Activated T-cell treated with anti-CD3 and anti-CD28 coated beads for 4 hours (primary cell): ENCODE measurements around the gene NBEAL2.
"Not testable (repeated sequence)": the region's sequence is repeated elsewhere in the genome, so short reads cannot be mapped to it uniquely, and the experiment has no call there.

Experiments used
- DNase-seq: peaks from one replicate; pipeline ENCODE4 v3.0.0-alpha.2; 2020

Gene NBEAL2

DNA sequence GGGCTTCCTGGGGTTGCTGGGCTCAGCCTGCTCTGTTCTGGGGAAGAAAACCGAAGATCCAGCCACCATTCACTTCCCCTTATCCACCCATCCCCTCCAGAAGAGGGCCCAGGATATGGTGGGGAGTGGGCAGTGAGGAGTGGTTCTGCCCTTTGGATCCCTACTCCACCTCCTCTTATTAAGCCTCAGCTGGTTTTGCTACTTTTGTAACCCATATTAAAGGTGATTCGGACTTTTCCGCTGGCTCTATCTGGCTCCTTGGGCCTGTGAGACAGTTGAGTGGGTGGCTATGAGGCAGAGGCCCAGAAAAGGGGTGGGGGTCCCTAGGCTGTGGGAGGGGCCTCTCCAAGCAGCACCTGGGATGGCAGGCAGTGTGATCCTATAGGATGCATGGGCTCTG is 33.8 kb downstream of the NBEAL2 start:
- DNase-seq, result no peak

DNA sequence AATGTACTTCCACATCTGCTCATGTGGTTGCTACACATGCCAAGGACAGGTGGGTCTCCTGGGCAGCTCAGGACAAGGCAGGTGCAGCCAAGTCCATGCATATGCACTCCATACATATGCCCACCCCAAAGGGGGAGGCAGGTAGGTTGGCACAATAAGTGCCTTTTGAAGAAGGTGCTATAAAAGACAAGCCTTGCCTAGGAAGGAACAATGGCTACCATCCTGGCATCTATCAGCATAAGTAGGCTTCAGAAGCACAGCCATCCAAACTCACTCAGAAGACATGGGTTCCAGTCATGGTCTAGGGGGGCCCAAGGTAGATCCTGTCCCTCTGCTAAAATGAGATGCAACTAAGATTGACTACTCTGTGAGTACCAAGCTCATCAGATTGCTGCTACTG is 34.6 kb downstream of the NBEAL2 start:
- no peak for DNase-seq

DNA sequence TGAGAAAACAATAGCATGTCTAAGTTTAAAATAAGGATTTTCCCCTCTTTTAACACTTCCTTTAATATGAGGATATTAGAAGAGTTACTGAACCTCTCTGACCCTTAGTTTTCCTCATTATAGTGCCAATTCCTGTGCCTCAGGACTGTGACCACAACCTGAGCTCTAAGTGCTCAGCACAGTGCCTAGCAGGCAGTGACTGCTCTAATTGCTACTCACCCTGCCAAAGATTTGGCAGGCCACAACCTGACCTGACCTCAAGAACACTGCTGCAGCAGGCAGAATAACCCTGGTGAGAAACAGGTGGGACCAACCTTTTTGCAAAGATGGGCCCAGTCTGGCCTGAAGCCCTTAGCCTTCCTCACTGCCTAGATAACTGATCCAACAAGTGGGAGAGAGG is 35.7 kb downstream of the NBEAL2 start:
- no peak for DNase-seq

DNA sequence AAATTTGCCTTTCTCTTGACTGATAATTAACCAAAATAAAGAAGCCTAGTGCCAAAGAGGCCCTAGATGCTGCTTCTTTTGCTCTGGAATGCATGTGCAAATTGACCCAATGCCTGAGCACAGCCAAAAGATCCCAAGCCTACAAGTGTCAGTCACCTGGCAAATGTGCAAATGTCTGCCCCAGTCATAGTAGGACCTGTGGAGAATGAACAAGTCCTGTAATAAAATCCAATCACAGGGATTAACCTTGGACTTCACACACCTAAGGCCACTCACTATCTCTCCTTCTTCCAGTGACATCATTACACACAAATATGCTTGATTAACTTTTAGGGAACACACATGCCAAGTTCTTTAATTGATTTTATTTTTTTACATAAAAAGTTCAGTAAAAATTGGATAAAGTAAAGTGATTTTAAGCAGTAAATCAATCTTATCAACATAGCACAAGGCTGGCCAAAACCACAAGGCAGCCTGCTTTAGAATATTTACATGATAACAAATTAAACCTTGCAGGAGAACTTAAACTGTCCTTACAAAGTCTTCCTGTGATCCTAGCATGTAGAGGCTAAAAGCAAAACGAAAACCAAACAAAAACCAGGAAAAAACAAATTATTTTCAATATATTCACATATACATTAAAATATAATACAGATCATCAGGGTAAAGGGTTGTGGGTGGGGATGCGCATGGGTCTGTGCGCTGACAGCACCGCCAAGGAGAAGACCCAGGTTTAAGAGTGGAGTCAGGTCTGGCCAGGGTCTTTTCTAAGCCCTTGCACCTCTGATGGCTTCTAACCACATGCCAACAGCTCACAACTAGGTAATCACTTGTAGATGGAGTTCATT is 36.8 kb downstream of the NBEAL2 start:
- DNase-seq, result no peak

DNA sequence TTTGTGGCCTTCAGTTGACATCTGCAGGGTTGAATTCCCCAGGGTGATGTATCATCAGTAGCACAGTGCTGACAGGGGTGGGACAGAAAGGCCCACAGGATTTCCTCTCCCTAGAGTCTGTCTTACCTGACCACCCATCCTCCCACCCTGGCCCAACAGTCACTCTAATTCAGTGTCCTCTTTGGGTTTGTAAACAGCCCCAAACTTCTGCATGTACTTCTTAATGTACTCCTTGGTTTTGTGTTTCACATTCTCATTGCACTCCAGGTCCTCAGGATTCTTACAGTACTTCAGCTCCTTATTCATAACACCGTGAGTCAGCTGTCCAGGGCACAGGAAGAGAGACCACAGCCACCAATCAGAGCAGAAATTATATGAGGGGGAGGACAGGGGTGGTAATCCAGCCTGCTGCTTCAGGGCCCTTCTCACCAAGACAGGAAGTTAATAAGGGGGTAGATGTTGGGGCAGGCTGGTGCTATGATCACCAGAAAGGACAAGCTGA is 37.5 kb downstream of the NBEAL2 start:
- no peak for DNase-seq

DNA sequence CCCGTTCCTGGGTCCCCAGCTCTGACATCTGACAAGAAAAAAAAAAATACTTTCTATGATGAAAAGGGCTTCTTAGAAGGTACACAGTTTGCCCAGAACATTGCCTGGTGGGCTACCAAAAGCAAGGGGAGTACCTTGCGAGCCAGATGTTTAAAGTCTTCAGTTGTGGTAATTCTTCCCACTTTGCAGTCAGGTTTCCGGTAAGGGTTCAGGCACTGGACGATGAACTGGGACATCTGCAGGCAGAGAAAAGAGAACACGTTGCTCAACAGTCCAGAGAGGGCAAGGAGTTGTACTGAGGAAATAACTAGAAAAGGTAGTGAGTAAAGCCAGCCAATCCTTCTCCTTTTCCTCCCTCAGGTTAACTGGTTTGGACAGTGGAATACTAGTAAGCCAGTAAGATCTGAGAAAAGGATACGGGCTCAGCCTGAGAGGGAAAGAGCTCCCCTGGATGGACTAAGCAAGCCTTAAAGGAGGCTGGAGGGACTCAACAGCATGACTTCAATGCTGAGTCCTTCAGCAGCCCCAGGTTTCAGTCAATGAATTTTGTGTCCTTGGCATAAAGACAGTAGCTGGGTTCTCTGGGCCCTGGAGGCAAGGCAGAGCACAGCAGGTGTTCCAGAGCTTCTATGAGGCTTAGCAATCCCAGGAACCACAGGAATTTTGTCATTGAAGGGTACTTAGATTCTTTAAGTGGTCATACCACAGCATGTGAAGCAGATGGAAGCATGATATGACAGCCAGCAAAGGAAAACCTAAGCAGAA is 38.2 kb downstream of the NBEAL2 start:
- no peak for DNase-seq

DNA sequence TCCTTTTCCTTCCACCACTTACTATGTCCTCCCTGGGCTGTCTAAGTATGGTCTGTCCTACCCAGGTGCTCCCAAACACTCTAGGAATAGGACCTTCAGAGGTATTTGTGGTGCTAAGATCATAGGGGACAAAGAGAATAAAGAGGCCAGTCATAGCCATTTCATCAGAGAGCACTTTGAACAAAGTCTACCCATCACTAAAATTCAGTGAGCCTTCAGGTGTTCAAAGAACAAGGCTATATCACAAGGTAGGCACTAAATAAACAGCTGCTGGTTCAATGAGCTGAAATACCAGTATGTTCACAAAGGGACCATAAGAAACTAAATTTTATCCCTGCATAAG is 38.8 kb downstream of the NBEAL2 start:
- DNase-seq, result no peak

DNA sequence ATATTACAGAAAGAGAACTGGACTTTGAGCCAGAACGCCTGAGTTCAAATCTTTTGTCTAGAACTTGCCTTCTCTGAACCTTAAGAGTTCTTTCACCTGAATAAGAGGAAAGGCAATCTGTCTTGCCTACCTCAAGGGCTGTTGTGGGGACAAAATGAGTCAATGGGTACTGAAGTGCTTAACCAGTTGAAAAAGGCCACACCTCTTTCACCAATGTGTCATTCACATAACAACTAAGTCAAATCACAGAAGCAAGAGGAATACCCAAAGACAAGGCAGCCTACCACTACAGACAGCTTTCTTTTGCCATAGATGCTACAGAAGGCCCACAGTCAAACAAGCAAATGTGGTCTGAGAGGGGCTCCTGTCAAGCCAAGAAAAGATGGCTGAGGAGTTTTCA is 39.7 kb downstream of the NBEAL2 start:
- no peak for DNase-seq

DNA sequence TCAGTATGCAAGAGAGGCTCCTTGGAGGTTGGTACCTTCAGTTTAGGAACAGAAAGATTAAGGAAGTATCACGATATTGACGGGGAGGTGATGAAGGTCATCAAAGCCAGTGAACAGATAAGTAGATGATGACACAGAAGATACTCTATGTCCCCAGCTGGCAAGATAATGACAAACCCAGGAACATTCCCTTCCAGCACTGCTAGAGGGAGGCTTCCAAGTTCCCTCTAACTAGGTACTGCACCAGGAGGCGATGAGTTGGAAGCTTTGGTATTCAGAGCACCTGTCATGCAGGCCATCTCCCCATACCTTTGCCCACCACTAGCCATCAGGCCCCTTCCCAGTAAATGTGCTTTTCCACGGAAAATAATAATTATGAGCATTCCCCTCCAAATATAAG is 40.8 kb downstream of the NBEAL2 start:
- DNase-seq, result no peak

DNA sequence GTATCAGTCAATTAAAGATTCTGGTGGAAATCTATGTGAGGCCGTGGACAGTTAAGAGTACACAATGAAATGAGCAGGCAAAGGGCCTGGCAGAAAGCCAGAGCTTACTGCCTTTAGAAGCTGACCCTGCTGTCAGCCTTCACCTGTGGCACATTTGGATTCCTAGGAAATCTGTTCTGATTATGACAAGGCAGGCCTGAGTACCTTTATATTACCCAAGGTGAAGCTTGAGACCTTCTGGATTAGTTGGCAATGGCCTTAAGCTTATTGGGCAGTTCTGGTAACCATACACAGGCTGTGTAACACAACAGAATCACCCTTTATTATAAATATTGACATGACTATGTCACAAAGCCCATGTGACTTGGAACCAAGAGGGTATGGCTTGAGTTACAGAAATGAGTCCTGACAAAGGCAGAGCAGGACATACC is 43.2 kb downstream of the NBEAL2 start:
- DNase-seq, result no peak

DNA sequence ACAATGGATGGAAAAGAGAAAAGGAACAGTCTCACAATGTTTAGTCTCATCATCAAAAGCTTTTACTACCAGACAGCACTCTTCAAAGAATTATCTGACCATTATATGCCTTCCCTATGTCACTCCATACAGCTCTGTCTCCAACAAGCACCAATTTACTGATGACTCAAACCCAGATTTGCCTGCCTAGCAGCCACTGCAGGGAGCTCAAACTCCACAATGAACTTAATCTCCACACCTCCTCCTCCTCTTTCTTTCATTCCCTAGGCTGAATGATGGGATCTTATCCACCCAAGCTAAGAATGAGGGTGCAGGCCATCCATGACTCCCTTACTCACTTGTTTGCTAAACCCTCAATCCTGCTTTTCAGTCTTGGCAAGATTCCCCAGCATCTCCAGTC is 45.5 kb downstream of the NBEAL2 start:
- DNase-seq, result no peak

DNA sequence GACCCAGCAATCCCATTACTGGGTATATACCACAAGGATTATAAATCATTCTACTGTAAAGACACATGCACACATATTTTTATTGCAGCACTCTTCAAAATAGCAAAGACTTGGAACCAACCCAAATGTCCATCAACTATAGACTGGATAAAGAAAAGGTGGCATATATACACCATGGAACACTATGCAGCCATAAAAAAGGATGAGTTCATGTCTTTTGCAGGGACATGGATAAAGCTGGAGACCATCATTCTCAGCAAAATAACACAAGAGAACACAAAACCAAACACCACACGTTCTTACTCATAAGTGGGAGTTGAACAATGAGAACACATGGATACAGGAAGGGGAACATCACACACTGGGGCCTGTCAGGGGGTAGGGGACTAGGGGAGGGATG is 47.0 kb downstream of the NBEAL2 start:
- not testable (repeated sequence) for DNase-seq

DNA sequence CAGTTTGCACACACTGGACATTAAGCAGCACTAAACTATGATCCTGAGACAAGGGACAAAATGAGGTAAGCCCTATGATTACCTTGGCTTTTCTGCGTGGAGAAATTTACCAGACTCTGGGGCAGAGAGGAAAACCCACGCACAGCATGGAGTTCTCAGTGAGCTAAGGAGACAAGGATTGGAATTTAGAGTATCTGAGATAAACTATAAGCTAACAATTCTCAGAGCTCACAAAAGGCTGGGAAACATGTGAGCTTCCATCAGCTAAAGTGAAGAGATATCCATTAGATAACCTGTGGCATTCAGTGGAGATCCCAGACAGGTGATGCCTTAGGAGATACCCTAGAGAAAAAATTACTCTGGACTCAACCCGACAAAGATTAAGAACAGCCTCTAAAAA is 48.7 kb downstream of the NBEAL2 start:
- no peak for DNase-seq

DNA sequence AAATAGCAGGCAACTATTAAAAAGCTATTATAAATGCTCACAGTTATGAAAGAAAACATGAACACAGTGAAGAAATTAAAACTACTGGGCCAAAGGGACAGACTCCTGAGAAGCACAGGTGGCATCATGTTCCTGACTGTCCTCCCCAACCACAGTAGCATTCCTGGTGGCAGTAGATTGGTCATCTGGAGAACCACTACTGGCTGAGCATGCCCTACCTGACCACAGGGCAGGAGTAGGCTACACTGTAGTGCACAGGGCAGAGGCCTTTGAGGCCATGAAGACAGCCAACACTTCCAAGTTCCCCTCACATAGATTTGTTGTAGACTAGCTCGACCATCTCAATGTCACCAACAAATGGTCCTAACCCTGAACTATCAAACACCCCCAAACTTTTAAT is 49.2 kb downstream of the NBEAL2 start:
- no peak for DNase-seq

DNA sequence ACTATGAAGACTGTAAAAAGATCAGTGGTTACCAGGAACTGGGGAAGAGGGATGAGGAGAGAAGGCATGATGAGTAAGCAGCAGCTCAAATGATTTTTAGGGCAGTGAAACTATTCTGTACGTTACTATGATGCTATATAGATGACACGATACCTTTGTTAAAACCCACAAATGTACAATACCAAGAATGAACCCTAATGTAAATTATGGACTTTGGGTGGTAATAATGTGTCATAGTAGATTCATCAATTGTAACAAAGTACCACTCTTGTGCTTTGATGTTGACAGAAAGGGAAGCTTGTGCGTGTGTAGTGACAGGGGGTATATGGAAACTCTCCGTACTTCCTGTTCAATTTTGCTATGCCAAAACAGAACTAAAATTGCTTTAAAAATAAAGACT is 51.6 kb downstream of the NBEAL2 start:
- DNase-seq, result not testable (repeated sequence)

DNA sequence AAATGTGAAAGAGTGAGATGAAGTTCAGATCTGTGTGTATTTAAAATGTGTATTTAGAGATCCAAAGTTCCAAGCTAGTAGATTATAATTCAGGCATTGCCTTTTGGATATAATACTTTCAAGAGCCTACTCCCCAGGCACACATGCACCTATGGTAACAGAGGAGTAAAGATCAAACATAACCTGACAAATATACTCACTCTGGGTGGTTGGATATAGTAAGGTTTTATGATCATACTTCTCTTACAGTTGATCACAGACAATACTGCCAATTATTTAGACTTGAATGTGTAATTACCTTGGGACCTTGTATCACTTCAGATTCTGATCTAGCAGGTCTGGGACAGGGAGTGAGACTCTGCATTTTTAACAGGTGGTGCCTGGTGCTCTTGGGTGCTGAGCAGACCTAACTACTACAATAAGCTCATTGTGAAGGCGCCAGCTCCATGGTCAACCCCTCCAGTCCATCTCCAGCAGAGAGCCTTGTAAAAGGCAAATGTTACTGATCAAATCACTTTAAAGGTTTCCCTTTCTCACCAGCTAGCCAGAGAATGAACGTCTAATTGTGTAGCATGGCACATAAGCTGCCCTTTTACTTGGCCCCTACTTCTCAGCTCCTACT is 55.5 kb downstream of the NBEAL2 start:
- no peak for DNase-seq

DNA sequence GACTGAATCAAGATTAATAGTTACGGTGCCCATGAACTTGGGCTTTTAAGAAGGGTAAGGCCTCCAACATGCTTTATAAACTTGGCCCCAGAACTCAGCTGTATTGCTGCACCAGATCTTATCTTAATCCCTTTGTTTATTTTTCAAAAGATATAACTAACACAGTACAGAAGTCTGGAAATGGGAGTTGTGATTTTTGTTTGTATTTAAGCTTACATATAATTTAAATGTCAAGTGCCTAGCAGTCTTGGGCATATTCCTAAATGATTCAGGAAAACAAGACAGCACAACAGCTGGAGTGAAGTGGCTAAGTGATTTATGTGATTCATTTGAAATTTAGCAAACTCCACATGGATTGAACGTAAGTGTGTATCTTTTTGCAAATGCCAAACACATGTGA is 56.2 kb downstream of the NBEAL2 start:
- DNase-seq, result no peak

DNA sequence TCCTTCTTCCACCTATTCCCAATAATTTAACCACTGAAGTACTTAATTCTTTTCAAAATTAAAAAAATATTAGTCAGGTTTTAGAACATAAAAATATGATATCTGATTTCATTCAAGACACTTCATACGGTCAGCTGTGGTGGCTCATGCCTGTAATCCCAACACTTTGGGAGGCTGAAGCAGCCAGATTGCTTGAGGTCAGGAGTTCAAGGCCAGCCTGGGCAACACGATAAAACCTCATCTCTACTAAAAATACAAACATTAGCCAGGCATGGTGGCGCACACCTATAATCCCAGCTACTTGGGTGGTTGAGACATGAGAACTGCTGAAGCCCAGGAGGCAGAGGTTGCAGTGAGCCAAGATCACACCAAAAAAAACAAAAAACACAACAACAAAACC is 56.7 kb downstream of the NBEAL2 start:
- no peak for DNase-seq

DNA sequence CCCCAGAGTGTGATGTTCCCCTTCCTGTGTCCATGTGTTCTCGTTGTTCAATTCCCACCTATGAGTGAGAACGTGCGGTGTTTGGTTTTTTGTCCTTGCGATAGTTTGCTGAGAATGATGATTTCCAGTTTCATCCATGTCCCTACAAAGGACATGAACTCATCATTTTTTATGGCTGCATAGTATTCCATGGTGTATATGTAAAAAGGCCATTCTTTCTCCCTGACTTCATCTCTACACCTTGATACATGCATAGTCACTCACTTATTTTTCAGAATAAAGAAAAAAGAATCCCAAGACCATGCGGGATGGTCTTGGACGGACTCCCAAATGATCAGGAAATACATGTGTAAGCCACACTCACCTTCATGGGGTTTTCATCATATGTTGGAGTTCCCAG is 57.8 kb downstream of the NBEAL2 start:
- DNase-seq, result not testable (repeated sequence)

DNA sequence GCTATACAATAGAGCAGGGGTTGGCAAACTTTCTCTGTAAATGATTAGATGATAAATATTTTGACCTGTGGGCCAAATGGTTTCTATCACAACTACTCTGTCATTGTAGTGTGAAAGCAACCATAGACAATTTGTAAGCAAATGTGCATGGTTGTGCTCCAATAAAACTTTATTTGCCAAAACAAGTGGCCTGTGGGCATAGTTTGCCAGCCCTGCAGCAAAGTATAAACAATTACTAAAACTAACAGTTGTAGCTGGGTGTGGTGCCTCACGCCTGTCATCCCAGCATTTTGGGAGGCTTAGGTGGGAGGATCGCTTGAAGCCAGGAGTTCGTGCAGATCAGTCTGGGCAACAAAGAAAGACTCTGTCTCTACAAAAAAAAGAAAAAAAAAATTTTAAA is 61.6 kb downstream of the NBEAL2 start:
- no peak for DNase-seq

DNA sequence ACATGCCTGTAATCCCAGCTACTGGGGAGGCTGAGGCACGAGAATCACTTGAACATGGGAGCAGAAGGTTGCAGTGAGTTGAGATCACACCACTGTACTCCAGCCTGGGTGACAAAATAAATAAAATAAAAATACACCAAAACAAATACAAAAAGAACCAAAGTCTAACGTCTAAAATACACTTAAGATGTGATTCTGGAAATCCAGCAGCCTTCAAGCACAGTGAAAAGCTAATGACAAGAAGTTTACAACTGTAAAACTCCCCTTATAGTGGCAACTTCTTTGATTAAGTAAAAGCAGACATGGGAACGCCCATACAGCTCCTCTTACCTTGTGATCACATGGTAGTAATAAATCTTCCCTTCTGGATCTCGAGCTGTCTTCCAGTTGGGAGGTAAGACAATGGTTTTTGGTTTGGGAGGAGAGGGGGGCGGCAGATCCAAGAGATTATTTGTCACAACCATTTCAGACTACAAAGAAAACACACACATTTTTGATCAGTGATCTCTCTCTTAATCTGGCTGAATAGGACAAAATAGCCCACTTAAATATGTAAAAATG is 62.8 kb downstream of the NBEAL2 start:
- no peak for DNase-seq

DNA sequence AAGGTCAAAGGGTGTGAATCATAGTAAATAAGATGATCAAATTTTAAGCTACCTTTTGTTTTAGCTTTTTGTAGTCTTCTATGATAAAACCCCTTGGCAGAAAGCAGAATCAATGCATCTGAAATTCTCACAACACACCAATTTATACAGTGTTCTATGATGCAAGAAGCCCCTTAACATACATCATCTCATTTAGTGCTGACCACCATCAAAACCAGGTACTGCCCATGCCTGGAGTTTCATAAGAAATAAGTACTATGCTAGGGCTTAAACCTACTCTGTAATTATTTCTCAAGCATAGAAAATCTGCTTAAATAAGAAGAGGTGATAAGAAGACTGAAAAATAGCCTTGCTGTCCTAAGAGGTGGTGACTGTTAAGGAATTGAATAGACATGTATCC is 67.6 kb downstream of the NBEAL2 start:
- no peak for DNase-seq

DNA sequence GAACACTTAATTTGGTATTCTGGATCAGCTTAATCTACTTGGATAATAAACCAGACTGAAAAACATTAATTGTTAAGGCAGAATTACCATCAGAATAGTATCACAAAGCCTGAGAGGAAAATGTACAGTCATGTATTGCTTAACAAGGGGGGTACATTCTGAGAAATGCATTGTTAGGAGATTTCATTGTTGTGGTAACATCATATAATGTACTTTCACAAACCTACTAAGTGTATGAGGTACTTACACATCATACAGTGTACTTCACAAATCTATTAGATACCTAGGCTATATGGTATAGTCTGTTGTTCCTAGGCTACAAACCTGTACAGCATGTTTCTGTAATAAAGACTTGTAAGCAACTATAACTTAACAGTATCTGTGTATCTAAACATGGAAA is 68.2 kb downstream of the NBEAL2 start:
- no peak for DNase-seq

DNA sequence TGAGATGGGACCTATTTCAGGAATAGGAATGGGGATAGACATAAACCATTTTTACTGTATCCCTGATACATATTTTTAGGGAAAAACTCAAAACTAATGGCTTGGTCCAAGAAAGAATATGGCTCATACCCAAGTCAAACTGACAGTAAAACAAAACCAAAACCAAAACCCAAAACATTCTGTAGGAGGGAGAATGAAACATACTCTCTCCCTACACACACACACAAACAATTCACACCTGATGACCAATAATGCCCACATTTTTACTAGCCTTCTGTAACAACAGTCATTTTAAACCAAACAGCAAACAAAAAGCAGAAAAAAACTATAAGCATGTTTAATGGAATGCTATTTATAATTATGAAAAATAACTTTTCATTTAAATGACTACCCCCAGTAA is 74.9 kb downstream of the NBEAL2 start:
- DNase-seq, result no peak
